ENCODE data around the gene PHKB.

Gene PHKB

GRCh38 chr16:47729701-47730100 lies 268.6 kb downstream of the PHKB start:
- Histone ChIP-seq H4K20me1 (ENCODE audit: insufficient read depth, low read length) (no peaks in the 10 kb centered on the region), H3F3A (ENCODE audit: insufficient read depth, low read length) (no peaks in the 10 kb centered on the region), H3K27me3 (replicated peaks; ENCODE audit: insufficient read depth, low read length) (no peaks in the 10 kb centered on the region), H3K4me2 (ENCODE audit: low read depth, low read length) (no peak overlapping the region), H3K4me1 (ENCODE audit: low read length) (no peaks in the 10 kb centered on the region), H3K36me3 (replicated peaks; ENCODE audit: insufficient read depth, low read length) (no peaks in the 10 kb centered on the region), H3K4me3 (ENCODE audit: low read length) (no peak overlapping the region), H2AFZ (ENCODE audit: low read length) (no peak overlapping the region), H3K79me2 (ENCODE audit: low read length) (no peaks in the 10 kb centered on the region), H3K27ac (ENCODE audit: low read length) (no peak overlapping the region), H3K9me3 (replicated peaks; ENCODE audit: insufficient read depth, low read length) (no peaks in the 10 kb centered on the region), H3K9ac (ENCODE audit: low read length) (no peak overlapping the region), H3K9me2 (replicated peaks; ENCODE audit: insufficient read depth, low read length) (no peaks in the 10 kb centered on the region)
- no peak for DNase-seq
- TF ChIP-seq EZH2 (optimal IDR thresholded peaks at IDR 0.05; ENCODE audit: low read depth, low read length) (no peak), EZH2phosphoT487 (IDR thresholded peaks at IDR 0.05; ENCODE audit: low read length) (no peak), CTCF (IDR thresholded peaks at IDR 0.05; ENCODE audit: low read length) (no peak)

- Histone ChIP-seq H3K4me2 (ENCODE audit: low read depth, low read length) (no peak overlapping the region), H3K79me2 (ENCODE audit: low read length) (no peaks in the 10 kb centered on the region), H2AFZ (ENCODE audit: low read length) (no peak overlapping the region), H3K9me2 (replicated peaks; ENCODE audit: insufficient read depth, low read length) (no peaks in the 10 kb centered on the region), H3K4me1 (ENCODE audit: low read length) (no peaks in the 10 kb centered on the region), H3K9me3 (replicated peaks; ENCODE audit: insufficient read depth, low read length) (no peaks in the 10 kb centered on the region), H3K4me3 (ENCODE audit: low read length) (no peak overlapping the region), H3K27ac (ENCODE audit: low read length) (no peak overlapping the region), H3F3A (ENCODE audit: insufficient read depth, low read length) (no peaks in the 10 kb centered on the region), H3K27me3 (replicated peaks; ENCODE audit: insufficient read depth, low read length) (no peaks in the 10 kb centered on the region), H3K36me3 (replicated peaks; ENCODE audit: insufficient read depth, low read length) (no peaks in the 10 kb centered on the region), H4K20me1 (ENCODE audit: insufficient read depth, low read length) (no peaks in the 10 kb centered on the region), H3K9ac (ENCODE audit: low read length) (no peak overlapping the region)
- TF ChIP-seq CTCF (IDR thresholded peaks at IDR 0.05; ENCODE audit: low read length): no peak
- TF ChIP-seq EZH2 (optimal IDR thresholded peaks at IDR 0.05; ENCODE audit: low read depth, low read length): no peak
- no peak for TF ChIP-seq EZH2phosphoT487 (IDR thresholded peaks at IDR 0.05; ENCODE audit: low read length)
- no peak for DNase-seq
These were observed 270.1 kb downstream of the PHKB start for GRCh38 chr16:47731252-47731651.

- H3F3A ChIP-seq (ENCODE audit: insufficient read depth, low read length): no peaks in the 10 kb centered on the region
These were observed 271.0 kb downstream of the PHKB start for GRCh38 chr16:47732122-47732521.

More at GRCh38 chr16:47732122-47732521, 271.0 kb downstream of the PHKB start:
- Histone ChIP-seq H3K4me3 (ENCODE audit: low read length) (no peak overlapping the region), H3K79me2 (ENCODE audit: low read length) (no peaks in the 10 kb centered on the region), H3K4me1 (ENCODE audit: low read length) (no peaks in the 10 kb centered on the region), H3K9me2 (replicated peaks; ENCODE audit: insufficient read depth, low read length) (no peaks in the 10 kb centered on the region), H3K36me3 (replicated peaks; ENCODE audit: insufficient read depth, low read length) (no peaks in the 10 kb centered on the region), H4K20me1 (ENCODE audit: insufficient read depth, low read length) (no peaks in the 10 kb centered on the region), H3K27ac (ENCODE audit: low read length) (no peak overlapping the region), H3K4me2 (ENCODE audit: low read depth, low read length) (no peak overlapping the region), H2AFZ (ENCODE audit: low read length) (no peak overlapping the region), H3K9me3 (replicated peaks; ENCODE audit: insufficient read depth, low read length) (no peaks in the 10 kb centered on the region), H3K27me3 (replicated peaks; ENCODE audit: insufficient read depth, low read length) (no peaks in the 10 kb centered on the region), H3K9ac (ENCODE audit: low read length) (no peak overlapping the region)
- DNase-seq: no peak
- no peak for TF ChIP-seq EZH2phosphoT487 (IDR thresholded peaks at IDR 0.05; ENCODE audit: low read length)
- TF ChIP-seq CTCF (IDR thresholded peaks at IDR 0.05; ENCODE audit: low read length): no peak
- TF ChIP-seq EZH2 (optimal IDR thresholded peaks at IDR 0.05; ENCODE audit: low read depth, low read length): no peak

All from MM.1S (cell line).